GM12874 (cell line): ENCODE measurements around the gene NCLN.

ENCODE experiments used
- TF ChIP-seq, protein P1 (sequence below): IDR thresholded peaks from 2 replicates; pipeline ENCODE4 v1.5.1; 2011; ENCODE audit warnings: low read depth, mild to moderate bottlenecking, control low read depth, low read length, moderate library complexity; ENCODE audit not compliant: insufficient read depth

Gene NCLN

DNA sequence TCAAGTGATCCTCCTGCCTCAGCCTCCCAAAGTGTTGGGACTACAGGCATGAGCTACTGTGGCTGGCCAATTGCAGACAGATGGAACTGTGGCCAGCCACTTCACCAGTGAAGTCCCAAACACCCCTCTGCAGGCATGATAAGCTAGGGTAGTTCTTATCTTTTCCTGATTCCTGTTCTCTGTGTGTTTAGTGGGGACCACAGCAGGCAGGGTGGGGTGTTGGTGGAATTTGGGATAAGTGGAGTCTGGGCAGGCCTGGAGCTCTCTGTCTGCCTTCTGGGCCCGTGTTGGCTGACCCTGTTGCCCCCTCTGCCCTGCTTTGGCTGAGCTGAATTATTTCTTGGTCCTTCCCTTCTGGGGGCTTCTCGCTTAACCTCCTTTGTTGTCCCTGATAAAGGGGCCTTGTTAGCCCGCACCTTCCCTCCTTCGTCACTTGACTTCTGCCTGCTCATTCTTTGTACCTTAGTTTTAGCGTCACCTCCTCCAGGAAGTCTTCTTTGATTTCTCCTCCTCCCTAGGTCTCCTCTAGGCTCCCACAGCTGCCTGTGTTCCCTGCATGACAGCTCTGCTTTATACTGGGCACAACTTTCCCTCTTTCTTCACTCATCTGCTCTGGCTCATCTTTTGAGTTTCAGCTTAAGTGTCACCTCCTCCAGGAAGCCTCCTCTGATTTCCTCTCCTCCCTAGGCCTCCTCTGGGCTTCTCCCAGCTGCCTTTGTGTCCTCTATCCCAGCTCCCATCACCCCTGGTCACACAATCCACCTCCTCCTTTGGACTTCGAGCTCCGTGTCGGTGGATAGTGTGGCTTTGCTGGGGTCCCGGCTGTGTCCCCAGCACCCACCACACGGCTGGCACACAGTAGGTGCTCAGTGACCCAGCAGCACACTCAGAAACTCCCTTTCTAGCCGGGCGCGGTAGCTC, 1.7 kb upstream of the NCLN start:
- TF ChIP-seq, protein P1, sequence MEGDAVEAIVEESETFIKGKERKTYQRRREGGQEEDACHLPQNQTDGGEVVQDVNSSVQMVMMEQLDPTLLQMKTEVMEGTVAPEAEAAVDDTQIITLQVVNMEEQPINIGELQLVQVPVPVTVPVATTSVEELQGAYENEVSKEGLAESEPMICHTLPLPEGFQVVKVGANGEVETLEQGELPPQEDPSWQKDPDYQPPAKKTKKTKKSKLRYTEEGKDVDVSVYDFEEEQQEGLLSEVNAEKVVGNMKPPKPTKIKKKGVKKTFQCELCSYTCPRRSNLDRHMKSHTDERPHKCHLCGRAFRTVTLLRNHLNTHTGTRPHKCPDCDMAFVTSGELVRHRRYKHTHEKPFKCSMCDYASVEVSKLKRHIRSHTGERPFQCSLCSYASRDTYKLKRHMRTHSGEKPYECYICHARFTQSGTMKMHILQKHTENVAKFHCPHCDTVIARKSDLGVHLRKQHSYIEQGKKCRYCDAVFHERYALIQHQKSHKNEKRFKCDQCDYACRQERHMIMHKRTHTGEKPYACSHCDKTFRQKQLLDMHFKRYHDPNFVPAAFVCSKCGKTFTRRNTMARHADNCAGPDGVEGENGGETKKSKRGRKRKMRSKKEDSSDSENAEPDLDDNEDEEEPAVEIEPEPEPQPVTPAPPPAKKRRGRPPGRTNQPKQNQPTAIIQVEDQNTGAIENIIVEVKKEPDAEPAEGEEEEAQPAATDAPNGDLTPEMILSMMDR: no peak

DNA sequence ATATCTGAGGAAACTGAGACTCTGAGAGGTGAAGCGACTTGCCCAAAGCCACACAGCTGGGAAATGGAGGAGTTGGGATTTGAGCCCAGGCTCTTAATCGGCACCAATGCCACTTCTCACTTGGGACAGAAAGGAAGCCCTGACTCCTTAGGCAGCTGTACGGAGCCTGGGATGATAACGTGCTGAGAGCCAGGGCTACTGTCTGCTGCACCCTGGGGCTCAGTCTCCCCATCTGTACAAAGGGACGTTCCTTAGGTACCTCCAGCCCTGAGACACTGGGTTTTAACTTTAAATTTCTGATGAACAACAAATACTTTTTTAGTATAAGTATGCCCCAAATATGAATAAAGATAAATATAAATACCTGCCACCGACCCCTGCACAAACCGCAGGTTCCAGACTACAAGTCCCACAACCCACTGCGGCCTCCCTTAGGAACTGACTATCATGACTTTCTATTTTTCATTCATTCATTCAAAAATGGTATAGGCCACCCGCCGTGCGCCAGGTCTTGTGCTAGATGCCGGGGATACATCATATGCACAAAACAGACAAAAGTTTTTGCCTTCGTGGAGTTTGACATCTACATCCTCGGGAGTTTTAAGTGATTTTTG, 776 bp upstream of the NCLN start:
- TF ChIP-seq, protein P1: no peak

DNA sequence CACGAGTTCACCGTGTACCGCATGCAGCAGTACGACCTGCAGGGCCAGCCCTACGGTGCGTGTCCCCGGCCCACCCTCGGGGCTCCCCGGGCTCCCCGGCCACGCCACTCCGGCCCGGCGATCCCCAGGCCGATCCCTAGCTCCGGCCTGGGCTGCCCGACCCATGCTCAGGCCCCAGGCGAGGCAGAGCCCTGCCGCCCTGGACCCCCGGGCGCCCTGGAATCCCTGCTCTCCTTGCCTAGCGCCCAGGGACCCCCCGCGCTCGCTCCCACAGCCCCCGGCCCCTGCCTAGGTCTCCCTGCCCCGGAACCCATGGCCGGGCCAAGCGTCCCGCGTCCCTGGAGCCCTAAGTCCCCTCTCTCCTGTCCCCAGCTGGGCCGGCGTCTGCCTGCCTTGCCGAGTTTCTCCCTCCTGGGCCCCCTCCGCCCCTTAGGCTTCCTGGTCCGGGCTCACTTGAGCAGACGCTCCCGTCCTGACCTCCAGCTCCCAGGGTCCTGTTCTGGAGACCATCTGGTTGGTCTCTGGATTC, 494 bp downstream of the NCLN start:
- TF ChIP-seq, protein P1: no peak

DNA sequence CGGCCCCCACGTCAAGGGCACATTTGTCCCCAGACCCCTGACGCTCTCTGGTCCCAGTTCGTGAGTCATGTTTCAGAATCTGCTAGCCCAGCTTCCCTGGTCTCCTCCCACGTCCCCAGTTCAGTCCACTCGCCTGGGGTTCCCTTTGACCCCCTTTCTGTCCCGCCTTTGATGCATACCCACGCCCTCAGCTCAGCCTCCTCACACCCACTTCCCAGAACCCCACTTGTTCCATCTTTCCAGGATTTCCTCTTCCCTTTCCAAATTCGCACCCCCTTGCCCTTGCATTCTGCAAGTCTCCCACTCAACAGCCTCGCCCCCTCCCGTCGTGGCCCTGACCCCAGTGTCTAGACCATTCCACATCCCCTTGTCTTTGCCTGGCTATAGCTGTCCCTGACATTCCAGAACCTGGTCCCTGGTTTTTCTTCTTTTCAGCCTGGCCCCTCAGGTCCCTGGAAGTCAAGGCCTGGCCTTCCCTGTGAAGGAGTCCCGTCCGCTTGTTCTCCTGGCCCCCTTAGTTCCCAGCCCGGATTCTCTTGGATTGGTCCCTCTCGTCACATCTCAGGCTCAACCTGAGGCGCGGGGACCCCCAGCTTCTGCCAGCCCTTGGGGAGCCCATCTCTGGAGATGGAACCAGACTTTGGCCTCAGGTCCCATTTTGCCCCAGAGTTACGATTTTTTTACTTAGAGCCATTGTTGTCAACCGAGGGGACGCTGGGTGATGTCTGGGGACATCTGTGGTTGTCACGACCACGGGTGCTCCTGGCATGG, 1.3 kb downstream of the NCLN start:
- TF ChIP-seq, protein P1: no peak

DNA sequence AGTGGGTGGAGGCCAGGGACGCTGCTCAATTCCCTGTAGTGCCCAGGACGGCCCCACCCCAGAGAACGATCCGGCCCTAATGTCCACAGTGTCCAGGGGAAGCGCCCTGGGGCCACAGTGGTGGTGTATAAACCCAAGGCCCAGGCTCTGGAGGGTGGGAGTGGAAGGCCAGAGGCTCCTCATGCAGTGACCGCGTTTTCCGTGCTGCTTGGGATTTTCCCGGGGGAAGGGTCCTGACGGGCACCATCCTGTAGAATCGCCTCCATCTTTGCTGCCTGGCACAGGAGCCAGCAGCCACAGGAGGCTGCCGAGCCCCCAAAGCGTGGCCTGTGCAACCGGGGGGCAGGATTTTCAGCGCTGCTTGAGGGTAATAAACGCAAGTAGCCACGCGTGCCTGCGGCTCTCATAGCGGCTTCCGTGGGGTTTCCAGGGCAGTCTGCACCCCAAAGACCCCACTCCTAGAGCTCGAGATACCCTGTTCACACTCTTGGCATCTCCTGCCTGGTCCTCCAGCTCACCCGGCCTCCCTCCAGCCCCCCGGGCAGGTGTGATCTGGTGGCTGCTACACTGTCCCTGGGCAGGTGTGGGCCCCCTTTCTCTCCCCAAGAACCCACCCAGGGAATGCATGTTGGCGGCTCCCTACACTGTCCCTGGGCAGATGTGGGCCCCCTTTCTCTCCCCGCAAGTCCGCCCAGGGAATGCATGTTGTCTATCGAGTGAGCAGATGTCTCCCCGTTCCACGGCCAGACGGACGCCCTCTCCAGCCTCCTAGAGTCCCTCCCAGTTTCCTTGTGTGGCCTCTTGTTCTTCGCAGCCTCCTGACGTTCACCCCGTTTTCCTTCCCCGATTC, 2.2 kb downstream of the NCLN start:
- TF ChIP-seq, protein P1: no peak

DNA sequence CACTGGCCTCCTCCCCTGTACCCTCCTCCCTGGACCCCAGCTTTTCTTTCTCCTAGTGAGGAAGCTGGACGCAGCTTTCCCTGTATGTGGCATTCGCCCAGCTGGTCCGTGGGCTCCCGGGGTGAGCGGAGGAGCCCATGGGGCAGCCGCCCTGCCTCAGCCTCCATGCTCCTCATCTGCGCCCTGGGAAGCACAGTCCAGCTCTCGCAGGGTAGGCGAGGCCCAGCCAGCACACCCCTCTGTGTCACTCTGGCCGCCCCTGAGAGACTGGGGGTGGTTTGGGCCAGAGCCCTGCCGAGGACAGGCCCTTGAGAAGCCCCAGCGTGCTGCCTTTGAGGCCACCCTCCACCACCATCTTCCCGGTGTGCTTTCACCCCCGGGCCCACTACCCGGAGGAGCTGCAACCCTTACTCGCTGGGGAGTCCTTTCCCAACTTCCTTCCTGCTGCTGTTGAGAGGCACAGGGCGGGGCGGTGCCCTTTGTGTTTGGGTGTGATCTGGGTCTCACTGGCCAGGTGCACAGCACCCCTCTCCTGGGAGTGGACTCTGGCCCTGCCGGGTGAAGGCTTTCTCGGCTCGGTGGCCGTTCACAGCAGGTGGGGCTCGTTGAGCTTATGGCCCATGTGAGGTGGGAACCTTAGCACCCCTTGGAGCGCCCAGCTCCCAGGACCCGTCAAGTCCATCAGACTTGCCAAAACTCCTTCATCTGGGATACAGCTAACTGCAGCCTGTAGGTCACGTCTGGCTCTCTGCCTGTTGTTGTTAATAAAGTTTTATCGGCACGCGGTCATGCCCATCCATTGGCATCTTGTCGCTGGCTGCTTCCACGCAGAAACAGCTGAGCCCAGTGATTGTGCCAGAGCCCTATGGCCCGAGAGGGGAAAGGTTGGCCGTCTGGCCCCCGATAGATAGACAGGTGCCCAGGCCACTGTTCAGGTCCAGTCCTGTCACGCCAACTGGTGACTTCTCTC, 3.2 kb downstream of the NCLN start:
- TF ChIP-seq, protein P1: no peak
